GM19023 (cell line): ENCODE results near the gene IP6K1.
A peak's percentile ranks its signal among the peaks of the same experiment; 100 is the strongest.
"Not testable (repeated sequence)": the region's sequence is repeated elsewhere in the genome, so short reads cannot be mapped to it uniquely, and the experiment has no call there.

Experiments
- ATAC-seq: cut with Tn5 transposase; IDR thresholded peaks from one replicate; pipeline ENCODE4 v1.9.1; 2021; ENCODE audit warnings: mild to moderate bottlenecking, moderate library complexity; ENCODE audit not compliant: unreplicated experiment

IP6K1 gene

GRCh38 chr3:49794926-49795905 lies 8.9 kb upstream of the IP6K1 start:
- ATAC-seq, result no peak

GRCh38 chr3:49794431-49794830 lies 8.1 kb upstream of the IP6K1 start:
- ATAC-seq, result no peak

GRCh38 chr3:49793486-49794085 lies 7.2 kb upstream of the IP6K1 start:
- no peak for ATAC-seq

- no peak for ATAC-seq
Measured at GRCh38 chr3:49792371-49793150, 6.2 kb upstream of the IP6K1 start.

GRCh38 chr3:49791571-49791970 lies 5.2 kb upstream of the IP6K1 start:
- ATAC-seq, result no peak

- ATAC-seq, result no peak
Measured at GRCh38 chr3:49790626-49791411, 4.5 kb upstream of the IP6K1 start.

GRCh38 chr3:49788056-49788455 lies 1.7 kb upstream of the IP6K1 start:
- no peak for ATAC-seq

GRCh38 chr3:49787536-49787935 lies 1.2 kb upstream of the IP6K1 start:
- no peak for ATAC-seq

- no peak for ATAC-seq
Measured at GRCh38 chr3:49787182-49787464, 781 bp upstream of the IP6K1 start.

GRCh38 chr3:49785565-49786356 lies 581 bp downstream of the IP6K1 start:
- peak; percentile 39 for ATAC-seq

- ATAC-seq, result not testable (repeated sequence)
Measured at GRCh38 chr3:49782277-49782676, 4.1 kb downstream of the IP6K1 start.

GRCh38 chr3:49781415-49782199 lies 4.7 kb downstream of the IP6K1 start:
- ATAC-seq, result no peak

GRCh38 chr3:49780975-49781365 lies 5.4 kb downstream of the IP6K1 start:
- not testable (repeated sequence) for ATAC-seq

- no peak for ATAC-seq
Measured at GRCh38 chr3:49780080-49780974, 6.0 kb downstream of the IP6K1 start.

GRCh38 chr3:49779358-49780079 lies 6.8 kb downstream of the IP6K1 start:
- no peak for ATAC-seq

GRCh38 chr3:49776101-49776500 lies 10.2 kb downstream of the IP6K1 start:
- not testable (repeated sequence) for ATAC-seq

- no peak for ATAC-seq
Measured at GRCh38 chr3:49775538-49775937, 10.8 kb downstream of the IP6K1 start.

GRCh38 chr3:49772703-49773102 lies 13.6 kb downstream of the IP6K1 start:
- ATAC-seq, result no peak
